ENCODE results near the gene RAVER1. TPM values are rescaled to one million over a fixed set of nuclear protein-coding genes. Genes with fewer than 3 reads are reported as not detected.
A peak's percentile ranks its signal among the peaks of the same experiment; 100 is the strongest.

Gene RAVER1
- total and polyA plus RNA-seq, 2 of the 8 experiments (the other 6 are each of a cell fraction or from before 2014, with no cell fraction given): 5.7 to 70.5 TPM

DNA sequence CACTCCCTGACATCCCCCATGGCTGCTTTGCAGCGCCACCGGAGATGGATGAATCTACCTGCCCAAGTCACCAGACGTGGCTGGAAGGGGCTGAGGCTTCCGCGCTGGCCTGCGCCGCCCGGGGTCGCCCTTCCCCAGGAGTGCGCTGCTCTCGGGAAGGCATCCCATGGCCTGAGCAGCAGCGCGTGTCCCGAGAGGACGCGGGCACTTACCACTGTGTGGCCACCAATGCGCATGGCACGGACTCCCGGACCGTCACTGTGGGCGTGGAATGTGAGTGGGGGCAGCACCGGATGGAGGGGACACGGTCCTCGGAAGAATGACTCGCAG, 39.0 kb downstream of the RAVER1 start:
- no peak overlapping the region for H4K8ac ChIP-seq (ENCODE audit: extremely low read depth, insufficient read depth, low read length)
- no peak overlapping the region for H3K27ac ChIP-seq (ENCODE audit: low read depth, low read length)
- H3K4me2 ChIP-seq (ENCODE audit: insufficient read depth in 1 of 2, low read depth in 2 of 2, low read length in 2 of 2): peak overlapping the region in 1 of 2 experiments; percentile 84; a peak in 1 of 4 replicates
- no peak overlapping the region for H3K4me3 ChIP-seq (ENCODE audit: extremely low read depth in 1 of 4, insufficient read depth in 2 of 4, low read depth in 3 of 4, low read length in 4 of 4)
- no peak overlapping the region for H3K4ac ChIP-seq (replicated peaks; ENCODE audit: insufficient read length, low read depth, low read length)
- no peak overlapping the region for H3K18ac ChIP-seq (ENCODE audit: extremely low read depth, low read length)
- no peaks in the 10 kb centered on the region for H3K79me2 ChIP-seq (ENCODE audit: control insufficient read depth in 1 of 2, insufficient read depth in 2 of 2, low read length in 2 of 2)
- H2BK12ac ChIP-seq (ENCODE audit: low read depth, low read length): peak overlapping the region; percentile 11; the same call in 1 of the 2 replicates
- H3K14ac ChIP-seq (ENCODE audit: insufficient read length): no peak overlapping the region
- H4K20me1 ChIP-seq (replicated peaks in 1 of 2; ENCODE audit: control insufficient read depth in 1 of 2, insufficient read depth in 2 of 2, low read length in 2 of 2): peaks cover 0 to 26% of the 10 kb centered on the region in 2 experiments
- peak overlapping the region; percentile 39; the same call in 1 of the 2 replicates for H2AK5ac ChIP-seq (ENCODE audit: low read depth, low read length)
- DNase-seq (ENCODE audit: low read depth in 1 of 2, low spot score in 2 of 2) (peak in 1 of 2 experiments; percentile 79), FAIRE-seq (no peak)
- no peak overlapping the region for H2BK20ac ChIP-seq (ENCODE audit: low read length)
- H3K23ac ChIP-seq (ENCODE audit: insufficient read length): no peak overlapping the region
- ChIA-PET POLR2A (ENCODE audit: partially characterized antibody) (interaction anchor here (2.4 kb wide), 1 partner anchor 39 kb away, joined by 7 read pairs; the partner anchor contains the start of gene RAVER1), CTCF (ENCODE audit: partially characterized antibody) (interaction anchor here (0.7 to 3.7 kb wide), 7 partner anchors 12 to 1960 kb away, joined by 3 to 29 read pairs (median 5); partner anchors contain the start of genes CDC37 and ICAM1)
- TF ChIP-seq RAD21 (IDR thresholded peaks at IDR 0.05 in 1 of 2, conservative IDR thresholded peaks at IDR 0.05 in 1 of 2; ENCODE audit: low read depth in 2 of 2, low read length in 2 of 2): peak; percentile 11 to 40; a peak in 3 of 4 replicates
- no peak for TF ChIP-seq CTBP2 (IDR thresholded peaks at IDR 0.05; ENCODE audit: borderline replicate concordance, insufficient read depth, insufficient read length, low read length)
- no peak for TF ChIP-seq SP2 (IDR thresholded peaks at IDR 0.05; ENCODE audit: low read length)
- TF ChIP-seq, protein P1, sequence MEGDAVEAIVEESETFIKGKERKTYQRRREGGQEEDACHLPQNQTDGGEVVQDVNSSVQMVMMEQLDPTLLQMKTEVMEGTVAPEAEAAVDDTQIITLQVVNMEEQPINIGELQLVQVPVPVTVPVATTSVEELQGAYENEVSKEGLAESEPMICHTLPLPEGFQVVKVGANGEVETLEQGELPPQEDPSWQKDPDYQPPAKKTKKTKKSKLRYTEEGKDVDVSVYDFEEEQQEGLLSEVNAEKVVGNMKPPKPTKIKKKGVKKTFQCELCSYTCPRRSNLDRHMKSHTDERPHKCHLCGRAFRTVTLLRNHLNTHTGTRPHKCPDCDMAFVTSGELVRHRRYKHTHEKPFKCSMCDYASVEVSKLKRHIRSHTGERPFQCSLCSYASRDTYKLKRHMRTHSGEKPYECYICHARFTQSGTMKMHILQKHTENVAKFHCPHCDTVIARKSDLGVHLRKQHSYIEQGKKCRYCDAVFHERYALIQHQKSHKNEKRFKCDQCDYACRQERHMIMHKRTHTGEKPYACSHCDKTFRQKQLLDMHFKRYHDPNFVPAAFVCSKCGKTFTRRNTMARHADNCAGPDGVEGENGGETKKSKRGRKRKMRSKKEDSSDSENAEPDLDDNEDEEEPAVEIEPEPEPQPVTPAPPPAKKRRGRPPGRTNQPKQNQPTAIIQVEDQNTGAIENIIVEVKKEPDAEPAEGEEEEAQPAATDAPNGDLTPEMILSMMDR (IDR thresholded peaks at IDR 0.05; ENCODE audit: control extremely low read depth in 1 of 3, insufficient read depth in 1 of 3, low read depth in 1 of 3, low read length in 3 of 3): peak in 2 of 3 experiments; percentile 21 to 29; a peak in 2 of 4 replicates
- TF ChIP-seq GABPA (IDR thresholded peaks at IDR 0.05; ENCODE audit: borderline replicate concordance, insufficient read depth, low read length): no peak
- H2BK15ac ChIP-seq (ENCODE audit: low read length): no peak overlapping the region
- H2BK5ac ChIP-seq (ENCODE audit: low read depth, low read length): no peak overlapping the region
- no peaks in the 10 kb centered on the region for H3K9me3 ChIP-seq (ENCODE audit: insufficient read depth in 2 of 2, low read depth in 1 of 2, low read length in 1 of 2)
- no peak overlapping the region for H4K91ac ChIP-seq (replicated peaks; ENCODE audit: insufficient read length, low read length)
- 79% methylated on average over 25 of the region's 25 CpGs; no CpG with 5 or more reads in 1 of the 2 experiments for WGBS, 2 experiments (ENCODE audit: extremely low coverage in 1 of 2, insufficient coverage in 1 of 2, insufficient read length in 1 of 2, insufficient replicate concordance in 2 of 2, low coverage in 1 of 2, low lambda C conversion rate in 2 of 2, missing lambda C conversion rate in 1 of 2)
- H3K36me3 ChIP-seq (ENCODE audit: control insufficient read depth in 2 of 4, insufficient read depth in 4 of 4, low read length in 3 of 4): no peaks in the 10 kb centered on the region
- peaks cover 50 to 79% (median 73%) of the 10 kb centered on the region in 4 experiments for H3K27me3 ChIP-seq (replicated peaks in 1 of 4; ENCODE audit: control insufficient read depth in 3 of 4, extremely low read depth in 1 of 4, insufficient read depth in 3 of 4, low read length in 3 of 4)
- H3K56ac ChIP-seq (replicated peaks; ENCODE audit: insufficient read length, low read depth, low read length): no peak overlapping the region
- no peaks in the 10 kb centered on the region for H3K79me1 ChIP-seq (ENCODE audit: low read depth, low read length)
- no peak overlapping the region for H2BK120ac ChIP-seq (replicated peaks; ENCODE audit: low read depth, low read length)
- peaks cover 0 to 39% (median 19%) of the 10 kb centered on the region in 4 experiments; a peak in 6 of 7 replicates for H3K4me1 ChIP-seq (replicated peaks in 1 of 4; ENCODE audit: control insufficient read depth in 3 of 4, insufficient read depth in 4 of 4, low read length in 3 of 4)
- H4K5ac ChIP-seq (ENCODE audit: insufficient read length, low read depth, low read length): no peak overlapping the region
- no peak overlapping the region for H2AFZ ChIP-seq (ENCODE audit: low read length)
- H3K23me2 ChIP-seq (ENCODE audit: low read depth, low read length): peaks cover 30% of the 10 kb centered on the region; the same call in 1 of the 2 replicates
- no peak overlapping the region; a peak in 1 of 7 replicates for H3K9ac ChIP-seq (replicated peaks in 1 of 4; ENCODE audit: extremely low read depth in 1 of 4, low read depth in 3 of 4, low read length in 3 of 4)

Measured in H1 (cell line).